Lower leg skin (tissue), 3 donors: ENCODE results near the gene ZNF280D.

Experiments
- CTCF ChIP-seq, 3 donors: fragments of 450-650 bp; IDR thresholded peaks; one replicate each; pipeline ENCODE4 v1.5.1; 2016; ENCODE audit warnings: antibody characterized with exemption in 3 of 3, mild to moderate bottlenecking in 3 of 3, moderate library complexity in 2 of 3
- POLR2A ChIP-seq, 2 donors: fragments of 450-650 bp; IDR thresholded peaks; one replicate each; pipeline ENCODE4 v1.6.1; 2016 to 2017; ENCODE audit warnings: antibody characterized with exemption in 2 of 2, mild to moderate bottlenecking in 1 of 2, moderate library complexity in 1 of 2

- TF ChIP-seq CTCF (IDR thresholded peaks at IDR 0.05) = no peak
- TF ChIP-seq POLR2A (IDR thresholded peaks at IDR 0.05) = no peak
Measured at GRCh38 chr15:56598991-56599390, 134.3 kb downstream of the ZNF280D start.
